ENCODE measurements around the gene TMBIM6. TPM values are rescaled to one million over a fixed set of nuclear protein-coding genes. Genes with fewer than 3 reads are reported as not detected.

TMBIM6 gene, protein sequence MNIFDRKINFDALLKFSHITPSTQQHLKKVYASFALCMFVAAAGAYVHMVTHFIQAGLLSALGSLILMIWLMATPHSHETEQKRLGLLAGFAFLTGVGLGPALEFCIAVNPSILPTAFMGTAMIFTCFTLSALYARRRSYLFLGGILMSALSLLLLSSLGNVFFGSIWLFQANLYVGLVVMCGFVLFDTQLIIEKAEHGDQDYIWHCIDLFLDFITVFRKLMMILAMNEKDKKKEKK
- total RNA-seq, result 346 and 409 TPM in 2 replicates

DNA sequence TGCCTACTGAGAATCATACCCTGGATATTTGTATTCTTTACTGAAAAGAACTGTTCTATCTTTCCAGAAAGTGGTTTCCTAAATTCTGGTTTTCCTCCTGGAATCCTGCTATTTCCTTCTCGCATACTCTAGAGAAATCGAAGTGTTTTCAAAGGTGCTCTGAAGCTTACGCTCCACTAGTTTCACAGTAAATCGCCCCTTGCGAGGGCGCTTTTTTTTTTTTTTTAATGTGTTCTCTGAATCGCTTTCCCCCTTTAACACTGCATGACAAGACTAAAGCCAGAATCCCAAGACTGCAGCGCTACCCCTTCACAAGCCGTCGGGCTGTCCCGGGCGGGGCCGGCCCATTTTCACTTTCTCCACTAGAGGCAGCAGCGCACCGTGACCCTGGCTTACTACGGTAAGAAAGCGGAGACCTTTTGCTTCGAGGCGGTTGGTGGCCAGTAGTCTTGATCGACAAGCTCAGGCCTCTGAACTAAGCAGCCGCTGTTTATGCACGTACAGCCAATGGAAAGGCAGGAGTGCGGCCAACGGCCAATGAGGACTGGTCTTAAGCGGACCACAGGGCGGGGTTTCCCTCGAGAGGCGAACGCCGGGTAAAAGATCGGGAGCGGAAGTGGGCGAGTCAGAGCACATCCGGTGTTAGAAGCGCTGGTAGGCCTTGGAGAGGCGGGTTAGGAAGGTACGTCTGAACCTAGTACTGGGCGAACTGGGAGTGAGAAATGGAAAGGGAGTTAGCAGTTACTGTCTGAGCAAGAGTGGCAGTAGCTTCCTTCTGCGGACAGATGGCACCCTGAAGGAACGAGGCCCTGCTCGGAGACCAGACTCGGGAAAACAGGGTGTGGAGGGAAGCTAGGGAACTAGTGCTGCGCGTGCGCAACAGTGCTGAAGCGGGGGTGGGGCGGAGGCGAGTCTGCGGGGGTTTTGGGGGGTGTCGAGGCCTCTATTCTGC, at the start of gene TMBIM6:
Gene TMBIM6, plus strand, starts transcription at position 628 of the 952 bp plus-strand sequence. CDS start 10,937 bp downstream, outside the sequence.

DNA sequence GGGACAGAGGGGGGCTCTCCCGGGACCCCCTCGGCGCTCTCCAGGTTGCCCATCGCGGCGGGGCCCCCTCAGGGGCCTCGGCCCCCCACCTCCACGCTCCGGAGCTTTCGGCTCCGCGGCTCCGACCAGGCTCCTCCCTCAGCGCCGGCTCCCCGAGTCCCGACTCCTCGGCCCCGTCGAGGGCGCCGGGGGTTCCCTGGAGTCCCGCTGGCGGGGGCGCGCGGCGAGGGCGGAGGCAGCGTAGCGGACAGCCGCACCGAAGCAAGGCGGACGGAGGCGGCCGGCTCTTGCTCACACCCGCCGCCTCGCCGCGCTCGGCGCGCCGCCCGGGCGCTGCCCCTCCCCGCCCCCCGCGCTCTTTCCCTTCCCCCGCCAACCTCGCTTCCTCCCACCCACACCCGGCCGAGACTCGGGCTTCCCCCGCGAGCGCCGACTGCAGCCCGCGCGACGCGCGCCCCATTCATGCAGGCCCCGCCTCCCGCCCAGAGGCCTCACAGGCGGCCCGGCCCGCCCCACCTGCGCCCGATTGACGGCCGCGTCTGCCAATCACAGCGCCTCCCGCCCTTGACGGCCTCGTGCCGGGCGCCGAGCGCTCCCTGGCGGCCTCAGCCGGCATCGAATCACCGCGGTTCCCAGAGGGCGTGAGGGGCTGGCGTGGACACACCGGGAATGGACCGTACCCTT, 34.1 kb upstream of the TMBIM6 start, which contains the start of gene FMNL3:
Gene FMNL3, minus strand, starts transcription at position 278 of the 684 bp plus-strand sequence. Its CDS starts 225 bp downstream, at position 53.

Small RNA genes within 50 kb of the gene (small RNA-seq; reads per million reads assigned to genes)
- gene AC020612.2 (not detected), gene LSM6P2 (not detected)

Other genes starting within 250 kb of the TMBIM6 start
- under 0.01 TPM in 1 of 2 replicates, not detected in the other for gene KCNH3, start 202.5 kb upstream of the TMBIM6 start, total RNA-seq
- 56.2 and 62.2 TPM in 2 replicates for gene MCRS1, start 173.4 kb upstream of the TMBIM6 start, total RNA-seq
- gene FAM186B, start 135.9 kb upstream of the TMBIM6 start, total RNA-seq, result 0.20 and 0.37 TPM in 2 replicates
- 8.1 and 9.8 TPM in 2 replicates for gene PRPF40B, start 118.0 kb upstream of the TMBIM6 start, total RNA-seq
- 19.8 and 36.6 TPM in 2 replicates for gene FMNL3, start 34.2 kb upstream of the TMBIM6 start, total RNA-seq
- gene NCKAP5L, start 86.9 kb downstream of the TMBIM6 start, total RNA-seq, result 16.2 and 17.8 TPM in 2 replicates
- gene BCDIN3D, start 101.5 kb downstream of the TMBIM6 start, total RNA-seq, result 2.9 and 3.3 TPM in 2 replicates
- 0.37 and 0.98 TPM in 2 replicates for gene FAIM2, start 162.3 kb downstream of the TMBIM6 start, total RNA-seq
- gene AQP2, start 209.2 kb downstream of the TMBIM6 start, total RNA-seq, result not detected in 2 replicates
- not detected in 2 replicates for gene AQP5, start 220.3 kb downstream of the TMBIM6 start, total RNA-seq
- gene AQP6, start 231.4 kb downstream of the TMBIM6 start, total RNA-seq, result not detected in 2 replicates